NCI-H460 (cell line): ENCODE data around the gene CHST7. TPM values are rescaled to one million over a fixed set of nuclear protein-coding genes. Genes with fewer than 3 reads are reported as not detected.

ENCODE experiments used
- DNase-seq: peaks from one replicate; pipeline ENCODE4 v3.0.0-alpha.2; 2016; ENCODE audit warnings: low read depth; ENCODE audit errors: extremely low read depth
- total RNA-seq: library from RNA; depleted of rRNA; stranded (reverse); fragments of >200 nt; shearing (Covaris generic); gene quantifications from 2 replicates; pipeline ENCODE4 v1.2.3, GENCODE V29; 2014

CHST7 gene
- total RNA-seq, 1 experiment from 2014 or later = 6.9 TPM

DNA sequence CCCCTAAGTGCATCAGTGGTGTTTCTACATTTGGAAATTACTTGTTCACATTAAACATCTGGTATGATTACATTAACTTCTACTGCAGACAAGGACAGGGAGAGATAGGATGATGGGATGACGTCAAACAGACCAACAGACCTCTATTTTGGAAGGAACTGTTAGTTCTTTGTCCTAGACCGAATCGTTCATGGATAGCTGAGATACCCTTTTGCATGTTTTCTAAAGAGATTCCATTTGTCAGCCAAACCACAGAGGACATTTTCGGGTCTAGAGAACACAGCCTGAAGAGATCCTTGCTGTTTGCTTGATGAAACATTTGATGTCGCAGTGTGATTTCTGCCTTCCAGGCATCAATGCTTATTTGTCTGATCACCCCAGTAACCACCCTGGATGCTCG lies 27.7 kb downstream of the CHST7 start:
- DNase-seq = no peak

DNA sequence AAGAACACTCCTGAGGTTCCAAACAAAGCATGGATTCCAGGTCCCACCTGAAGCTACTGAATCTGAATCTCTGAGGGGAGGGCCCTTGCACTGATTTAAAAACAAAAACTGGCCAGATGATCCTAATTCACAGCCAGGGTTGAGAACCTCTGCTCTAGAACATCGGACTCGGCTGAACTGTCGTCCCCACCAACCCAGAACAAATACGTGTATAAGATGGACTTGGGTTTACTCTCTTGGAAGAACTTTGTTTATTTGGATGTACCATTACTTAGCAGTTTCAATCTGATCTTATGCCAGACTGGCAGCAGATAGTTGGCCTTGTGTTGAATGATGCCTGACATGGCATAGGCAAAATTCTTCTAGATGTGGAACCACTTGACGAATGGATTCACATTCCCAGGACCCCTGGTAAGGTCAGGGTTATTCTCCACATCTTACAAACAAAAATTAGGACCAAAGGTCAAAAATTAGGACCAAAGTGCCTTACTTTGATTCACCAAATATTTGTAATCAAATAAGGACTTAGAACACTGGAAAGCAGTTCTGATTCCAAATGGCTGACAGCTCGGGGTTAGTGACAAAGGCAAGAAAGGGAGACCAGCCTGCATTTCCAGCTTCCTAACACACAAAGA lies 29.0 kb downstream of the CHST7 start:
- no peak for DNase-seq

DNA sequence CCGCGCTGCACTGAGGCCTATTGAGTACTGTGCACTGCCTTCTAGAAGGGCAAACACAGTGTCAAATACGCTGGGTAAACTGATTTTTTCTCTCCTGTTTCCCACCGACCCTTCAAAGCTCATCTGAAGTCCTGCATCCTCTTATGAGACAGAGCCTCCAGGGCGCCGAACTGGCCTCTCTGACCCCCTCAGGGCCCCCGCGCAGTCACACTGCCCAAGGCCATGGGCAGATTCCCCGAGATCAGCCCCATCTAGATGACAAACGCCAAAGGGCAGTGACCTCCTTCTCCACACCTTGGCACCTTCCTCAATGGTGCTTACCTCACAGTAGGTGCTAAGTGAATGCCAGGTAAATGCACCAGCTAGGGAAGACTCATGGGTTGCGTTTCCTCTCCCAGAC lies 34.4 kb downstream of the CHST7 start:
- DNase-seq = no peak

DNA sequence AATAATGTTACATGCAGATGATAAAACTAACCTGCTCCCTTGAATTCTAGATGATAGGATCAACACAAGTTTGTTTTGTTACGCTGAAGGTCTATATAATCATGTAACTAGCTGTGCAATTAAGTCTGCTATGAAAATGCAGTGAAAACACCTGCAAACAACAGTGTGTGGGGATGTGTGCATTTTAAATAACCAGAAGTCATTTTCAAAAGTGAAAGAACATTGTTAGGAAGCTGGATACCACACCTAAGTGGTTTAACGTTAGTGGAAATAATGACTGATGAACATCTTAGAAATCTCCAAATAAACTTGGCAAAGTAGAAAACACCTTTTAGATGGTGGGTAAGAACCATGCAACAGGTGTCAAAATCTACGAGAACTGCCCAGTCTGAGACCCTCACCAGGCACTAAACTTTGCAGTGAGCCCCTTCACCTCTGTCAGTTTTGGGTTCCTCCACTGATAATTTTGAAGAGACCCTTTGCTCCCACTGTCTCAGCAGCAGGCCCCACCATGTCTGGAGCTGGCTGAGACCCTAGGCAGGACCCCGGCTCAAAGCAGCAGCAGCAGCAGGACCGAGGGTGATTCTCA lies 36.6 kb downstream of the CHST7 start:
- DNase-seq = no peak

DNA sequence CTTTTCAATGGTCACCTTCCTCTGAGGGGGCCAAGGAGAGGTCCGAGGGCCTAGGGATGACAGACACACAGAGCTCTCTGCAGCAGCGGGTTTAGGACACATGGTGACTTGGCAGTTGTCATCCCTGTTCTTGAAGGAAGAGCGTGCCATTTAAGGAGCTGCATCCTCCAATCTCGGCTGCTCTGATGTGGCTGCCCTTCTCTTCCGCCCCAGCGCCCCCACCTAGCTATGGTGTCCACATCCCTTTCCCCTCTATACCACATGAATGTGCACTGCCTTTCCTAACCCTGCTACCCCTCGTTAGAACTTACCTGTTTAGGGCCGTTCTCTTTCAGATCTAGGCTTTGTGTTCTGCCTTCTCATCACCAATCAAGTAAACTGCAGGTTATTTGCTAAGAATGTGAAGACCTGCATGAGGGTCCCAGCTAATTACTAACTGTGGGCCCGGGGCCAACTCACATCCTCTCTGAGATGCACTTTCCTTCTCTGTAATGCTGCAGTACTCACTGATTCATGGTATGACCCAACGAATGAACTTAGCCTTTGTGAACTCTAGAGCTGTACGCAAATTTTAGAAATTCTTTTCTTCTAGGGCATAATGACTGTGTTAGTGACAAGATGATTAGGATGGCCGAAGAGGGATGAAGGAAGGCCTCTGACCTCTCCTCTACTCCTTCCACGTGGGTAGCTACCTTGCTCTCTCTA lies 38.2 kb downstream of the CHST7 start:
- DNase-seq = no peak

DNA sequence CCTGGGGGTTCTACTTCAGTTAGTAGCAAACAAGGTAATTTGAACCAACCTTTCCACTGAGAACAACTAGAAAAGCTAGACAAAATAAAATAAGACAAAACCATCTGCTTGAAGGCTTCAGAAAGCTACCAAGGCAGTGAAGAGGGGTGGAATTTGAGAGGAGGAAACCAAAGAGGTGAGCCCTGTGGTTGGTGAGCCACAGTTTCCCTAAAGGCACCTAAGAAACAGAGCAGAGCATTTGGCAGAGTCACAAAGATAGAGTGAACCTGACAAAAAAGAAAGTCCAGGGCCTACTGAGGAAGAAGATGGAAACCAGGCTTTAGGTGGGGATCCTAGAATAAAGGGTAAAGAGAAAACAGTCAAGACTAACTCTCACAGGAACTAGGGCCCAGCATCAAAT lies 44.3 kb downstream of the CHST7 start:
- no peak for DNase-seq

DNA sequence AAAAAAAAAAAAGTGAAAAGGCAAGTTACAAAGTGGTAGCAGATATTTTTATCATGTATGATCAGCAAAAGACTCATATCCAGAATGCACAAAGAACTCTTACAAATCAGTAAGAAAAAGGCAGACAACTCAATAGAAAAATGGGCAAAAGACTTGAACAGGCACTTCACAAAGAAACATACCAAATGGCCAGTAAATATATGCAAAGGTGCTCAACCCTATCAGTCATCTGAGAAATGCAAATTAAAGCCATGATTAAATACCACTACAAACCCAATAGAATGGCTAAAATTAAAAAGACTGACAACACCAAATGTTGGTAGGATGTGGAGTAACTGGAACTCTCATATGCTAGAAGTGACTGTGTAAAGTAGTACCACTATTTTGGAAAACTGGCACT lies 45.4 kb downstream of the CHST7 start:
- DNase-seq = no peak

DNA sequence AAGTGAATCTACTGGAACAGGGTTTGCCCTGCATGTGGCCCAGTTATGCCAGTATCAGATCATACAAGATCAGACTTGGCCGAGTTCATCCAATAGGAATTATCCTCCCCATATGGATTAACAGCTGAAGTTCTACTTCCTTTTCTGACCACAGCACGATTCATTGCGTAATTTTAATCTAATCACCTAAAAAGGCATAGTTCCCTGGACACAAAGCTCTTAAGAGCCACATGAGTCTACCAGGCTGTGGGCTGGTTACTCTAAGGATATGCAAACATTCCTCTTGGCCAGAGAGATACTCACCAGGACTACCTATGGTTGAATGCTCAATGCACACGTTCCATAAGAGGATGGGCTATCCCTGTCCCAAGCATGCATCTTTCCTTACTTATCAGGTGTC lies 46.9 kb downstream of the CHST7 start:
- no peak for DNase-seq

DNA sequence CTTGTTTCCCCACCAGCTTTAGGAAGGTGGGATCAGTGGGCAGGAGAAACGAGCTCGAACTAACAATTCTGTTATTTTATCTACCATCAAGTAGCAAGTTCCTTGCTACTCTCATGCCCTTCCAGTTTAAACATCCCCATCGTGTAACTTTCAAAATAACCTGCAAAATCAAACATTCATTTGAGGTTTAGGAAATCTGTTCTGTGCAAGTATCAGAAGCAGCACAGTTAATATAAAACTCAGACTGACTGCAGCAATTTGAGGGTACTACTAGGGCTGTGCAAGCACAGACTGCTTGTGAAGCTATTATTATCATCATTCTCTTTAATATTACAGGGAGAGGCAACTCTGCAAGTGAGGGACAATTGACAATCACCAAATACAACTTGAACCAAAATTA lies 48.0 kb downstream of the CHST7 start:
- DNase-seq = no peak

DNA sequence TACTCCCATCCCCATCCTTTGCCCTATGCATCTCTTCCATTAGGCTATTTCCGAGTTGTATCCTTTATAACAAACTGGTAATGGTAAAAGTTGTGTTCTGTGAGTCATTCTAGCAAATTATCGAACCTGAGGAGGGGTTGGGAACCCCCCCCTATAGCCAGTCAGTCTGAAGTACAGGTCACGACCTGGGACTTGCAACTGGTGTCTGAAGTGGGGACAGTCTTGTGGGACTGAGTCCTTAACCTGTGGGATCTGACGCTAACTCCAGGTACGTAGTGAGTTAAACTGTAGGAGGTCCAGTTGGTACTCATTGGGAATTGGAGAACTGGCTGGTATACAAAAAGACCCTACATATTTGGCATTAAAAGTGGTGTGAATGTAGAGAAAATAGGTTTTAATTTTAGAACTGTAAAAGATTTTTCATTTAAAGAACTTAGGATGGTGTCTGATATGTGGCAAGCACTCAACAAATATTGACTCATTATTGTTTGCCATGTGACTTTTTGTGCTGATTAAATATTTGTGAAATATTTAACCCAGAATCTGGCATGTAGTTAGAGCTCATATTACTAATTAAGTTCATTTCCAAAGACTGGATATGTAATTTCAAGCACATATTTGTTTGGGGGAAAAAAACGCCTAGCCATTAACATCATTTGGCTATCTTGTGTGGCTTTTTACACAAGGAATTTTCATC lies 50.7 kb downstream of the CHST7 start:
- no peak for DNase-seq

DNA sequence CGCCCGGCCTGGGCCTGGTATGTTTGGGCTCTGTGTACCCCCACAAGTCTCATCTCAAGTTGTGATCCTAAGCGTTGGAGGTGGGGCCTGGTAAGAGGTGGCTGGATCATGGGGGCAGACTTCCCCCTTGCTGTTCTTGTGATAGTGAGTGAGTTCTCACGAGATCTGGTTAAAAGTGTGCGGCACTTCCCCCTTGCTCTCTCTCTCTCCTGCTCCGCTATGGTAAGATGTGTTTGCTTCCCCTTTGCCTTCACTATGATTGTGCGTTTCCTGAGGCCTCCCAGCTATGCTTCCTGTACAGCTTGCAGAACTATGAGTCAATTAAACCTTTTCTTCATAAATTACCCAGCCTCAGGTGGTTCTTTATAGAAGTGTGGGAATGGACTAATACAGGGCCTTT lies 53.0 kb downstream of the CHST7 start:
- no peak for DNase-seq

DNA sequence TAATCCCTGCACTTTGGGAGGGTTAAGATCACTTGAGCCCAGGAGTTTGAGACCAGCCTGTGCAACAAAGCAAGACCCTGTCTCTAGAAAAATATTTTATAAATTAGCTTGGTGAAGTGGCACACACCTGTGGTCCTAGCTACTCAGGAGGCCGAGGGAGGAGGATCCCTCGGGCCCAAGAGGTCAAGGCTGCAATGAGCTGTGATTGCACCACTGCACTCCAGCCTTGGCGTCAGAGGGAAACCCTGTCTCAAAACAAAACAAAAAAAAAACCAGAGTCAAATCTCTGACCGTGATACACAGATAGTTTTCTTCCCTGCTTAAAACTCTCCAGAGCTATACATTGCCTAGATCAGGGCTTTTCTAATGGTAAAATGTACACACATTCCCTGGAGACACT lies 53.5 kb downstream of the CHST7 start:
- DNase-seq = no peak

DNA sequence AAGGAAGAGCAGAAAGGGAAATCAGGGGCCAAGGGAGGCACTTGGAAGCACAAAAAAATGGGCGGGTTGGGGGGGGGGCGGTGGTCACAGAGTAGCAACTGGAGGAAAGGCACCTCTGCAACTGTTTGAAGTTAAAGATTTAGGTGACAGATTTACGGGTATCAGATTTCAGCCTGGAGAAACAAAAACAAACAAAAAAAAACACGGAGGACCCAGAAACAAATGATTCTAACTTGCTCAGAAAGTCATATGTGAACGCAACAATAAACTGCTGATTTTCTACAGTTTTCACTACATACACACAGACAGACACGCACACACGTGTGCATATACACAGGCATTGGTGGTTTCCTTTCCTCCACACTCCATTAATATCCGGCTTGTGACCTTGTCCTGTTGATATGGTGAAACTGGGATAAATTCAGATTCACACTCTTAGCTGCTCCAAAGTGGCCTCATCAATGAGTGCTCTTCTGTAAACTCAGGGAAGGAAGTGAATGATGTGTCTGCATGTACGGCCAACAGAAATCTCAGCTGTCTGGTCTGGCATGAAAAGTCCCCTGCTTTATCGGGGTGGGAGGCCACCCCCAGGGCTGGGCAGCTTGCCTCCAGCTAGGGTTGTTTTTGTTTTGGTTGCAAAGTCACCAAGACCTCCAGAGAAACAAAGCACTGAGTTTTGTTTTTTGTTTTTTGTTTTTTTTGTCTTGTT lies 54.3 kb downstream of the CHST7 start:
- no peak for DNase-seq

DNA sequence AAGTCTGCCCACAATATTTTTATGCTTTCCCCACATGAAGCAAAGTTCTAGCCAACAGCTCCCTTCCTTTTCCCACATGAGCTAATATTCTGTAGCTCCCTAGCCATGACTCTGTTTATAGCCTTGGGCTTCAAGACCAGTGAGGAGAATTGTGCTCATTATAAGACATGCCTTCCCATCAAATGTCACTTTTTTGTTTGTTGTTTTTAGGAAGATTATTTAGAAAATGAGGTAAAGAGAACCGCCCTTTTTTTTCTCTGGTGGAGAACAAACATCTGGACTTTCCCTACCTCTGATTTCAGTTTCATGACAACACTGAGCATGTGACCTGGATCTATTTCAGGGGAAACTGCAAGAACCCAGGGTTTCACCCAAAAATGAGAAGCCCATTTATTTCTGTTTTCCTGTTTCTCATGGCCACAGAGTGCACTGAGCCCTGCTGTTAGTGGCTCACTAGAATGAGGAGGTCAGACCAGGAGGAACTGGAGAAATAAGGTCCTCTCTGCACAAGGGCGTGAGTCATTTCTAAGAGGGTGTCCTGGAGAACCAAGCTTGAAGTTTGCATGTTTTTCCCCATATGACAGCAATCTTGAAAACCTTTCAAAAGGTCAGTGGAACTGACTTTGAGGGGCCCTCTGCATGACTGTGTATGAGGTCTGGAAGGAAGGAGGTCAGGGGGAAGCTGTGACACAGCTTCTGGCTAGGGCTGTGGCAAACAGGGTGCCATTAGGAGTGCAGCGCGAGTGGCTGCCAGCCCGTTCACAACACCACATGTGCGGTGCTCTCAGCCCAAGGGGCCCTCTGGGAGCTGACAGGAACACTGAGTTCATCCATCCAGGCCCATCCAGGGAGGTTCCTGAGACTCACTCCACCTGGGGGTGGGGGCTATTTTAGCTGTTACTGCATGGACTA lies 55.2 kb downstream of the CHST7 start:
- DNase-seq = no peak

DNA sequence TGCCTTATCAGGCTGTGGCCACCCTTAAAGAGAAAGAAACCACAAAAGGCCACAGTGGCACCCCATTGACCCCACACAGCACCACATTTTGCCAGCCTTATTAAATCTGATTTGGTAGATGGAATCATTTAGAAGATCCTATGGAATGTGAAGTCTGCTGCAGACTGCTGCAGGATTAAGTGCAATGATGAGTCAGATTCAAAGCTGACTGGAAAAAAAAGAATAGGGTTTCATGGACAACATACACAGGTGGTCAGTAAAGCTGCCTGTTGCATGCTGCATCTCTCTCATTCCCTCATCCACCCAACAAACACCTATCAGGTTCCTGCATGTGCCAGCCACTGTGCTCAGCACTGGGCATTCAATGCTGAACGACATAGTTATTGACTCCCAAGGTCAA lies 56.6 kb downstream of the CHST7 start:
- no peak for DNase-seq

DNA sequence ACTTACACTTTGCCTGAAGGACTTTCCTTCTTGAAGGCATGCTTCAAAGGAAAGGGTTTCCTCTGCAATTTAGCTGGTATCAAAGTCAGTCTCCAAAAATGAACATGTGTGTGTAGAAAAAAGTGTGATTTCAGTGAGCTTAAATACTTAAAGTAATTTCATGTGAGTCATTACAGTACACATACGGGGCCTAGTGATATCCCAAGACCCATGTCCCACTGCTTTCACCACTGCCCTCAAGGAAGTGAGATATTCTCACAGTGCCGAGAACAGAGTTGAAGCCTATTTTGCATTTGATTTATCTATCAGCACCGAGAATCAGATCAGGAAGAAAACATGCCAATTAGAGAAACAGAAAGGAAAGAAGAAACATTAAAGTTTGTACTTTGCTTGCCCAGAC lies 61.0 kb downstream of the CHST7 start:
- no peak for DNase-seq

DNA sequence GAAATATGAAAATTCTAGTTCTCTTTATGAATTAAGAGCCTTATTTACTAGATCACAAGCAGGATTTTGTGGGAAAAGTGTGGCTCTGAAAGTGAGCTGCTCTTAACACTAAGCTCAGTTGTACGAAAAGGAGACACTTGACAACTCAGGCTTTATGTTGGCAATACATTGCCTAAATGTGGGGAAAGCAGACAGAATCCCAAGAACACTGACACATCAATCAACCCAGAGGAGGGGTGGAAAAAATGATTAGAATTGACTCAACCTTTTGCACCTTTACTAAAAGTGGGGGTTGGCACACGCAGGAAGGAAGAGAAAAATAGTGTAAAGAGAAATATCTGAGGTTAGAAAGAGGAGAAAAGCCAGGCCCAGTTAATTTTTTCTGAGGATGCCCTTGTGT lies 61.6 kb downstream of the CHST7 start:
- no peak for DNase-seq

DNA sequence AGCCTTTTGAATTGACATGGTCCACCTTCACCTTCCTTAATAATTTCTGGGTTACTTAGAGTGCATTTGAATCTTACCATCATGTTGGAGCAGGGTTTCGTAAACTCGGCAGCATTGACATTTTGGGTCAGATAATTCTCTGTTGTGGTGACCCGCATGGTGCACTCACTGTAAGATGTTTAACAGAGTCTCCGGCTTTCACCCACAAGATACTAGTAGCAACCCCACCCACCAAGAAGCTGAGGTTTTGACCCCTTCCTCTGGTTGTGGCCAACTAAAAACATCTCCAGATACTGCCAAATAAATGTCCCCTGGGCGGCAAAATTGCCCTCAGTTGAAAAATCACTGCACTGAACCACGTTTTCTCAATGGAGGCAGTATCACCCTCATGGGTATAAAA lies 62.7 kb downstream of the CHST7 start:
- DNase-seq = no peak

DNA sequence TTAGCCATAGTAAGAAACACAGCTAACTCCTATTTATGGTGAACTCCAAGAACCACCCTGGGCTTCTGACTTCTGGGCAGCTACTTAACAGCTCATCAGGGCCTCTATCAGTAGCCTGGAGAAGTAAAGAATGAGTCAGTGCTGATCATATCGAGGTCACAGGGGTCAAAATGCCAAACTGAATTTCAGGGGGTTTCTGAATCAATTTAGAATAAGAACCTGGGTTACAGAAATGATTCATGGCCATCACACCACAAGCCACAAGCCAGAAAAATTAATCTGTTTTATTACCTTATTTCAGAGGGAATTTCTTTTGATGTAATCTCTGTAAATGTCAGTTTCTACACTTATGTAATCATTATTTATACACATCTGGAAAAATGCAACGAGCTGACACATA lies 64.4 kb downstream of the CHST7 start:
- DNase-seq = no peak

DNA sequence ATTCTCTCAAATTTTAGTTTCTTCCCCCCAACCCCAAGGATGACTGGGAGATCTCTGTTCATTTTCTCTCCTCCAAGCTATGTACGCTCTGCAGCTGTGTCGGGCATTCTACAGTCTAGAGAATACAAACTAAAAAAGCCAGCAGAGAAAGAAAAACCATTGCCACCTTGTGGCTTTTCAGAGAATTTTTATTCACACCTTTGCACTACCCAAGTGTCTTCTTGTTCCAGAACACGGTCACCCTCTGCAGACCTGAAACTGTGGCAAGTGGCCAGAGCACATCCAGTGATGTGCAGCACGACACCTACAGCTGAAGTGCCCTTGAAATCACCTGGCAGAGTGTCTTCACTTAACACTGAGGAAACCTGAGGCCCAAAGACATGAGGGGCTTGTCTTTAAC lies 68.6 kb downstream of the CHST7 start:
- DNase-seq = peak; percentile 21
